ENCODE measurements around the gene PBX4.
A peak's percentile ranks its signal among the peaks of the same experiment; 100 is the strongest.
"Not testable (repeated sequence)": the region's sequence is repeated elsewhere in the genome, so short reads cannot be mapped to it uniquely, and the experiment has no call there.

Gene PBX4

GRCh38 chr19:19618219-19619051, at the start of gene PBX4:
Gene PBX4 (minus strand): TSS chr19:19618687. CDS start chr19:19618629, 58 bp downstream.
- peak; percentile 81 to 86 for DNase-seq (ENCODE audit: low read depth in 2 of 2)

- not testable (repeated sequence) for DNase-seq (ENCODE audit: low read depth in 2 of 2)
Observed at GRCh38 chr19:19665420-19665948, 47.0 kb upstream of the PBX4 start.

GRCh38 chr19:19663256-19664120, 45.0 kb upstream of the PBX4 start, which contains the start of gene ATP13A1:
Gene ATP13A1 (minus strand): TSS chr19:19663676. CDS start chr19:19663666, 10 bp downstream.
- DNase-seq (ENCODE audit: low read depth in 2 of 2): peak; percentile 95 to 96

- no peak for DNase-seq (ENCODE audit: low read depth in 2 of 2)
Observed at GRCh38 chr19:19662871-19663255, 44.4 kb upstream of the PBX4 start.

GRCh38 chr19:19662344-19662743, 43.9 kb upstream of the PBX4 start:
- no peak for DNase-seq (ENCODE audit: low read depth in 2 of 2)

- DNase-seq (ENCODE audit: low read depth in 2 of 2): no peak
Observed at GRCh38 chr19:19661675-19662251, 43.3 kb upstream of the PBX4 start.

- no peak for DNase-seq (ENCODE audit: low read depth in 2 of 2)
Observed at GRCh38 chr19:19661141-19661674, 42.7 kb upstream of the PBX4 start.

GRCh38 chr19:19659646-19660245, 41.3 kb upstream of the PBX4 start:
- DNase-seq (ENCODE audit: low read depth in 2 of 2): no peak

GRCh38 chr19:19657397-19657783, 38.9 kb upstream of the PBX4 start:
- no peak for DNase-seq (ENCODE audit: low read depth in 2 of 2)

GRCh38 chr19:19656451-19657396, 38.2 kb upstream of the PBX4 start:
- no peak for DNase-seq (ENCODE audit: low read depth in 2 of 2)

GRCh38 chr19:19655641-19656343, 37.3 kb upstream of the PBX4 start:
- DNase-seq (ENCODE audit: low read depth in 2 of 2): no peak

- DNase-seq (ENCODE audit: low read depth in 2 of 2): no peak
Observed at GRCh38 chr19:19655051-19655594, 36.6 kb upstream of the PBX4 start.

GRCh38 chr19:19654441-19654840, 36.0 kb upstream of the PBX4 start:
- no peak for DNase-seq (ENCODE audit: low read depth in 2 of 2)

- DNase-seq (ENCODE audit: low read depth in 2 of 2): no peak
Observed at GRCh38 chr19:19653597-19654147, 35.2 kb upstream of the PBX4 start.

GRCh38 chr19:19652482-19653295, 34.2 kb upstream of the PBX4 start:
- DNase-seq (ENCODE audit: low read depth in 2 of 2): no peak

- DNase-seq (ENCODE audit: low read depth in 2 of 2): no peak
Observed at GRCh38 chr19:19651076-19651475, 32.6 kb upstream of the PBX4 start.

- DNase-seq (ENCODE audit: low read depth in 2 of 2): no peak
Observed at GRCh38 chr19:19650331-19650730, 31.8 kb upstream of the PBX4 start.

GRCh38 chr19:19649580-19649995, 31.1 kb upstream of the PBX4 start:
- no peak for DNase-seq (ENCODE audit: low read depth in 2 of 2)

Measured in fibroblast of skin of left quadriceps (primary cell).